Lower leg skin (tissue), 3 donors: ENCODE data around the gene B3GAT2.

ENCODE experiments used
- CTCF ChIP-seq, 3 donors: fragments of 450-650 bp; IDR thresholded peaks; one replicate each; pipeline ENCODE4 v1.5.1; 2016; ENCODE audit warnings: antibody characterized with exemption in 3 of 3, mild to moderate bottlenecking in 3 of 3, moderate library complexity in 2 of 3
- POLR2A ChIP-seq, 2 donors: fragments of 450-650 bp; IDR thresholded peaks; one replicate each; pipeline ENCODE4 v1.6.1; 2016 to 2017; ENCODE audit warnings: antibody characterized with exemption in 2 of 2, mild to moderate bottlenecking in 1 of 2, moderate library complexity in 1 of 2

DNA sequence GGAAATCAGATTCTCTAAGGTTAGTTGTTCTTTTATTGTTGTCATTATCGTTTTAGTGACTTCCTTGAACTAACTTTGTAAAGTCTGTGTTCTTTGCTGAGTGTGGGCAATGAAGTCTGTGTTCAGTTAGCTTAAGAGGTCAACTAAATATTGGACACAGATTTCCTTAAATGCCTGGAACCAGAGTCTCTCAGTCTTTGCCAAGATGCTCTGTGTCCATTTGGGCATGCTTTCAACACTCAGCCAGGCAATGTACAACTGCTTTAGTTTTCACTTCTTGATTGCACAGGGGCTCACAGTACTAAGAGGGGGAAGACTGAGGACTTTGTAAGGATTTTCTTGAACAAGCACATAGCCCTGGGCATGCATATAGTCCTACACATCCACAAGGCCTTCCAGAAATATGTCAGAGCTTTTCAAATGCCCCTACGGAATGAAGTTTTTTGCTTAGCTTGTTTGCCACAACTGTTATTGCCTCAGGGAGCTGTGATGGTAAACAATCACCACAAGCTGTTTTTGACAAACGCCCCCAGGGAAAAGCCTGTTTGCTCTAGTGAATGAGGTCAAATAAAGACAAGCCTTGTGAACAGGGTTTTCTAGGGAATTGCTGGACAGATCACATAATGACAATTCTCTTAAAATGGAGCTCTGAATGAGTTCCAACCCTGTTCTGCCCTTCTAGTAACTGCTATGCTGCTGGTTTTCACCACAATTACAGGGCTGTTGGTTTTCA, 82.5 kb downstream of the B3GAT2 start:
- no peak for TF ChIP-seq CTCF (IDR thresholded peaks at IDR 0.05)
- no peak for TF ChIP-seq POLR2A (IDR thresholded peaks at IDR 0.05)
